ENCODE data around the gene STIM2.
"Not testable (repeated sequence)": the region's sequence is repeated elsewhere in the genome, so short reads cannot be mapped to it uniquely, and the experiment has no call there.

The STIM2 gene

GRCh38 chr4:26822974-26823373, 37.7 kb upstream of the STIM2 start:
- H3K4me3 ChIP-seq (ENCODE audit: low read length); H3K27me3 ChIP-seq (ENCODE audit: control insufficient read depth, insufficient read depth, low read length); H3K36me3 ChIP-seq (ENCODE audit: control insufficient read depth, insufficient read depth, low read length); H3K9ac ChIP-seq (ENCODE audit: low read length); H3K4me1 ChIP-seq (ENCODE audit: control insufficient read depth, insufficient read depth, low read length); H3K27ac ChIP-seq (ENCODE audit: low read depth, low read length): not testable (repeated sequence)

- Histone ChIP-seq H3K27me3 (ENCODE audit: control insufficient read depth, insufficient read depth, low read length) (no peaks in the 10 kb centered on the region), H3K36me3 (ENCODE audit: control insufficient read depth, insufficient read depth, low read length) (no peaks in the 10 kb centered on the region), H3K9ac (ENCODE audit: low read length) (no peak overlapping the region), H3K4me3 (ENCODE audit: low read length) (no peak overlapping the region), H3K27ac (ENCODE audit: low read depth, low read length) (no peak overlapping the region), H3K4me1 (ENCODE audit: control insufficient read depth, insufficient read depth, low read length) (no peaks in the 10 kb centered on the region)
Observed at GRCh38 chr4:26823583-26823982, 37.1 kb upstream of the STIM2 start.

GRCh38 chr4:26824667-26825066, 36.0 kb upstream of the STIM2 start:
- H3K4me3 ChIP-seq (ENCODE audit: low read length): no peak overlapping the region
- no peak overlapping the region for H3K9ac ChIP-seq (ENCODE audit: low read length)
- no peaks in the 10 kb centered on the region for H3K27me3 ChIP-seq (ENCODE audit: control insufficient read depth, insufficient read depth, low read length)
- no peaks in the 10 kb centered on the region for H3K36me3 ChIP-seq (ENCODE audit: control insufficient read depth, insufficient read depth, low read length)
- H3K27ac ChIP-seq (ENCODE audit: low read depth, low read length): no peak overlapping the region
- H3K4me1 ChIP-seq (ENCODE audit: control insufficient read depth, insufficient read depth, low read length): no peaks in the 10 kb centered on the region

- Histone ChIP-seq H3K9ac (ENCODE audit: low read length) (no peak overlapping the region), H3K4me3 (ENCODE audit: low read length) (no peak overlapping the region), H3K36me3 (ENCODE audit: control insufficient read depth, insufficient read depth, low read length) (no peaks in the 10 kb centered on the region), H3K27ac (ENCODE audit: low read depth, low read length) (no peak overlapping the region), H3K27me3 (ENCODE audit: control insufficient read depth, insufficient read depth, low read length) (no peaks in the 10 kb centered on the region), H3K4me1 (ENCODE audit: control insufficient read depth, insufficient read depth, low read length) (no peaks in the 10 kb centered on the region)
Observed at GRCh38 chr4:26826721-26827120, 33.9 kb upstream of the STIM2 start.

GRCh38 chr4:26827336-26827735, 33.3 kb upstream of the STIM2 start:
- not testable (repeated sequence) for H3K4me3 ChIP-seq (ENCODE audit: low read length); H3K27ac ChIP-seq (ENCODE audit: low read depth, low read length); H3K27me3 ChIP-seq (ENCODE audit: control insufficient read depth, insufficient read depth, low read length); H3K4me1 ChIP-seq (ENCODE audit: control insufficient read depth, insufficient read depth, low read length); H3K9ac ChIP-seq (ENCODE audit: low read length); H3K36me3 ChIP-seq (ENCODE audit: control insufficient read depth, insufficient read depth, low read length)

GRCh38 chr4:26827798-26828197, 32.8 kb upstream of the STIM2 start:
- H3K27ac ChIP-seq (ENCODE audit: low read depth, low read length): no peak overlapping the region
- no peaks in the 10 kb centered on the region for H3K27me3 ChIP-seq (ENCODE audit: control insufficient read depth, insufficient read depth, low read length)
- H3K4me1 ChIP-seq (ENCODE audit: control insufficient read depth, insufficient read depth, low read length): no peaks in the 10 kb centered on the region
- no peak overlapping the region for H3K4me3 ChIP-seq (ENCODE audit: low read length)
- H3K36me3 ChIP-seq (ENCODE audit: control insufficient read depth, insufficient read depth, low read length): no peaks in the 10 kb centered on the region
- no peak overlapping the region for H3K9ac ChIP-seq (ENCODE audit: low read length)

GRCh38 chr4:26829018-26829417, 31.6 kb upstream of the STIM2 start:
- Histone ChIP-seq H3K27me3 (ENCODE audit: control insufficient read depth, insufficient read depth, low read length) (no peaks in the 10 kb centered on the region), H3K9ac (ENCODE audit: low read length) (no peak overlapping the region), H3K4me1 (ENCODE audit: control insufficient read depth, insufficient read depth, low read length) (no peaks in the 10 kb centered on the region), H3K27ac (ENCODE audit: low read depth, low read length) (no peak overlapping the region), H3K4me3 (ENCODE audit: low read length) (no peak overlapping the region), H3K36me3 (ENCODE audit: control insufficient read depth, insufficient read depth, low read length) (no peaks in the 10 kb centered on the region)

- Histone ChIP-seq H3K36me3 (ENCODE audit: control insufficient read depth, insufficient read depth, low read length) (no peaks in the 10 kb centered on the region), H3K27ac (ENCODE audit: low read depth, low read length) (no peak overlapping the region), H3K27me3 (ENCODE audit: control insufficient read depth, insufficient read depth, low read length) (no peaks in the 10 kb centered on the region), H3K4me1 (ENCODE audit: control insufficient read depth, insufficient read depth, low read length) (no peaks in the 10 kb centered on the region), H3K9ac (ENCODE audit: low read length) (no peak overlapping the region), H3K4me3 (ENCODE audit: low read length) (no peak overlapping the region)
Observed at GRCh38 chr4:26830033-26830432, 30.6 kb upstream of the STIM2 start.

GRCh38 chr4:26830701-26831100, 29.9 kb upstream of the STIM2 start:
- no peak overlapping the region for H3K4me3 ChIP-seq (ENCODE audit: low read length)
- no peaks in the 10 kb centered on the region for H3K27me3 ChIP-seq (ENCODE audit: control insufficient read depth, insufficient read depth, low read length)
- H3K9ac ChIP-seq (ENCODE audit: low read length): no peak overlapping the region
- no peak overlapping the region for H3K27ac ChIP-seq (ENCODE audit: low read depth, low read length)
- no peaks in the 10 kb centered on the region for H3K4me1 ChIP-seq (ENCODE audit: control insufficient read depth, insufficient read depth, low read length)
- no peaks in the 10 kb centered on the region for H3K36me3 ChIP-seq (ENCODE audit: control insufficient read depth, insufficient read depth, low read length)

GRCh38 chr4:26836539-26836938, 24.1 kb upstream of the STIM2 start:
- Histone ChIP-seq H3K27ac (ENCODE audit: low read depth, low read length) (no peak overlapping the region), H3K27me3 (ENCODE audit: control insufficient read depth, insufficient read depth, low read length) (no peaks in the 10 kb centered on the region), H3K4me3 (ENCODE audit: low read length) (no peak overlapping the region), H3K9ac (ENCODE audit: low read length) (no peak overlapping the region), H3K4me1 (ENCODE audit: control insufficient read depth, insufficient read depth, low read length) (no peaks in the 10 kb centered on the region), H3K36me3 (ENCODE audit: control insufficient read depth, insufficient read depth, low read length) (no peaks in the 10 kb centered on the region)

GRCh38 chr4:26837993-26838842, 22.4 kb upstream of the STIM2 start:
- H3K4me1 ChIP-seq (ENCODE audit: control insufficient read depth, insufficient read depth, low read length): no peaks in the 10 kb centered on the region
- H3K9ac ChIP-seq (ENCODE audit: low read length): no peak overlapping the region
- no peak overlapping the region for H3K27ac ChIP-seq (ENCODE audit: low read depth, low read length)
- H3K36me3 ChIP-seq (ENCODE audit: control insufficient read depth, insufficient read depth, low read length): no peaks in the 10 kb centered on the region
- H3K27me3 ChIP-seq (ENCODE audit: control insufficient read depth, insufficient read depth, low read length): no peaks in the 10 kb centered on the region
- H3K4me3 ChIP-seq (ENCODE audit: low read length): no peak overlapping the region

GRCh38 chr4:26839016-26839415, 21.6 kb upstream of the STIM2 start:
- no peaks in the 10 kb centered on the region for H3K27me3 ChIP-seq (ENCODE audit: control insufficient read depth, insufficient read depth, low read length)
- H3K9ac ChIP-seq (ENCODE audit: low read length): no peak overlapping the region
- no peaks in the 10 kb centered on the region for H3K36me3 ChIP-seq (ENCODE audit: control insufficient read depth, insufficient read depth, low read length)
- H3K4me3 ChIP-seq (ENCODE audit: low read length): no peak overlapping the region
- no peak overlapping the region for H3K27ac ChIP-seq (ENCODE audit: low read depth, low read length)
- H3K4me1 ChIP-seq (ENCODE audit: control insufficient read depth, insufficient read depth, low read length): no peaks in the 10 kb centered on the region

- no peak overlapping the region for H3K27ac ChIP-seq (ENCODE audit: low read depth, low read length)
- no peak overlapping the region for H3K9ac ChIP-seq (ENCODE audit: low read length)
- no peaks in the 10 kb centered on the region for H3K36me3 ChIP-seq (ENCODE audit: control insufficient read depth, insufficient read depth, low read length)
- no peaks in the 10 kb centered on the region for H3K4me1 ChIP-seq (ENCODE audit: control insufficient read depth, insufficient read depth, low read length)
- no peak overlapping the region for H3K4me3 ChIP-seq (ENCODE audit: low read length)
- no peaks in the 10 kb centered on the region for H3K27me3 ChIP-seq (ENCODE audit: control insufficient read depth, insufficient read depth, low read length)
Observed at GRCh38 chr4:26839534-26839951, 21.1 kb upstream of the STIM2 start.

Data from rectal smooth muscle tissue (tissue), 1 donor.